Lower leg skin (tissue), 3 donors: Measurements from ENCODE around the gene BPIFB4.

Source experiments
- POLR2A ChIP-seq, 2 donors: fragments of 450-650 bp; IDR thresholded peaks; one replicate each; pipeline ENCODE4 v1.6.1; 2016 to 2017; ENCODE audit warnings: antibody characterized with exemption in 2 of 2, mild to moderate bottlenecking in 1 of 2, moderate library complexity in 1 of 2
- TF ChIP-seq, protein P1 (sequence below), 3 donors: fragments of 450-650 bp; IDR thresholded peaks; one replicate each; pipeline ENCODE4 v1.5.1; 2016; ENCODE audit warnings: antibody characterized with exemption in 3 of 3, mild to moderate bottlenecking in 3 of 3, moderate library complexity in 2 of 3

- TF ChIP-seq, protein P1, sequence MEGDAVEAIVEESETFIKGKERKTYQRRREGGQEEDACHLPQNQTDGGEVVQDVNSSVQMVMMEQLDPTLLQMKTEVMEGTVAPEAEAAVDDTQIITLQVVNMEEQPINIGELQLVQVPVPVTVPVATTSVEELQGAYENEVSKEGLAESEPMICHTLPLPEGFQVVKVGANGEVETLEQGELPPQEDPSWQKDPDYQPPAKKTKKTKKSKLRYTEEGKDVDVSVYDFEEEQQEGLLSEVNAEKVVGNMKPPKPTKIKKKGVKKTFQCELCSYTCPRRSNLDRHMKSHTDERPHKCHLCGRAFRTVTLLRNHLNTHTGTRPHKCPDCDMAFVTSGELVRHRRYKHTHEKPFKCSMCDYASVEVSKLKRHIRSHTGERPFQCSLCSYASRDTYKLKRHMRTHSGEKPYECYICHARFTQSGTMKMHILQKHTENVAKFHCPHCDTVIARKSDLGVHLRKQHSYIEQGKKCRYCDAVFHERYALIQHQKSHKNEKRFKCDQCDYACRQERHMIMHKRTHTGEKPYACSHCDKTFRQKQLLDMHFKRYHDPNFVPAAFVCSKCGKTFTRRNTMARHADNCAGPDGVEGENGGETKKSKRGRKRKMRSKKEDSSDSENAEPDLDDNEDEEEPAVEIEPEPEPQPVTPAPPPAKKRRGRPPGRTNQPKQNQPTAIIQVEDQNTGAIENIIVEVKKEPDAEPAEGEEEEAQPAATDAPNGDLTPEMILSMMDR (IDR thresholded peaks at IDR 0.05), result no peak
- no peak for TF ChIP-seq POLR2A (IDR thresholded peaks at IDR 0.05)
These were observed 20.5 kb downstream of the BPIFB4 start for GRCh38 chr20:33099843-33100538.
